HG02763 (cell line): ENCODE results near the gene SPON1.
"Not testable (repeated sequence)": the region's sequence is repeated elsewhere in the genome, so short reads cannot be mapped to it uniquely, and the experiment has no call there.

Source experiments
- ATAC-seq: cut with Tn5 transposase; IDR thresholded peaks from one replicate; pipeline ENCODE4 v1.9.1; 2021; ENCODE audit warnings: mild to moderate bottlenecking, moderate library complexity; ENCODE audit not compliant: unreplicated experiment

Gene SPON1

GRCh38 chr11:14029971-14030920 lies 67.7 kb downstream of the SPON1 start:
- ATAC-seq = no peak

GRCh38 chr11:14035526-14035925 lies 73.0 kb downstream of the SPON1 start:
- not testable (repeated sequence) for ATAC-seq

GRCh38 chr11:14036469-14036868 lies 73.9 kb downstream of the SPON1 start:
- no peak for ATAC-seq

- ATAC-seq = no peak
Observed at GRCh38 chr11:14041040-14041439, 78.5 kb downstream of the SPON1 start.

GRCh38 chr11:14041565-14041964 lies 79.0 kb downstream of the SPON1 start:
- ATAC-seq = no peak

GRCh38 chr11:14042686-14043465 lies 80.4 kb downstream of the SPON1 start:
- no peak for ATAC-seq

- no peak for ATAC-seq
Observed at GRCh38 chr11:14044916-14045315, 82.4 kb downstream of the SPON1 start.

GRCh38 chr11:14045417-14045816 lies 82.9 kb downstream of the SPON1 start:
- ATAC-seq = no peak

GRCh38 chr11:14052198-14052597 lies 89.7 kb downstream of the SPON1 start:
- no peak for ATAC-seq

GRCh38 chr11:14054116-14055107 lies 91.9 kb downstream of the SPON1 start:
- ATAC-seq = no peak

- no peak for ATAC-seq
Observed at GRCh38 chr11:14055936-14056335, 93.4 kb downstream of the SPON1 start.

- ATAC-seq = no peak
Observed at GRCh38 chr11:14058061-14058460, 95.5 kb downstream of the SPON1 start.

GRCh38 chr11:14059491-14059890 lies 97.0 kb downstream of the SPON1 start:
- ATAC-seq = no peak

- ATAC-seq = no peak
Observed at GRCh38 chr11:14061721-14062120, 99.2 kb downstream of the SPON1 start.

- no peak for ATAC-seq
Observed at GRCh38 chr11:14065141-14065540, 102.6 kb downstream of the SPON1 start.

- ATAC-seq = no peak
Observed at GRCh38 chr11:14065681-14066080, 103.2 kb downstream of the SPON1 start.

- ATAC-seq = no peak
Observed at GRCh38 chr11:14067686-14068085, 105.2 kb downstream of the SPON1 start.

- ATAC-seq = no peak
Observed at GRCh38 chr11:14070896-14071295, 108.4 kb downstream of the SPON1 start.

- no peak for ATAC-seq
Observed at GRCh38 chr11:14073849-14074476, 111.4 kb downstream of the SPON1 start.
